ENCODE data around the gene APOL1. TPM values are rescaled to one million over a fixed set of nuclear protein-coding genes. Genes with fewer than 3 reads are reported as not detected.

The APOL1 gene
- total and polyA plus RNA-seq, 2 donors (not counting 3 experiments of a cell fraction or from before 2014, with no cell fraction given): 8.2 to 14.1 TPM

DNA sequence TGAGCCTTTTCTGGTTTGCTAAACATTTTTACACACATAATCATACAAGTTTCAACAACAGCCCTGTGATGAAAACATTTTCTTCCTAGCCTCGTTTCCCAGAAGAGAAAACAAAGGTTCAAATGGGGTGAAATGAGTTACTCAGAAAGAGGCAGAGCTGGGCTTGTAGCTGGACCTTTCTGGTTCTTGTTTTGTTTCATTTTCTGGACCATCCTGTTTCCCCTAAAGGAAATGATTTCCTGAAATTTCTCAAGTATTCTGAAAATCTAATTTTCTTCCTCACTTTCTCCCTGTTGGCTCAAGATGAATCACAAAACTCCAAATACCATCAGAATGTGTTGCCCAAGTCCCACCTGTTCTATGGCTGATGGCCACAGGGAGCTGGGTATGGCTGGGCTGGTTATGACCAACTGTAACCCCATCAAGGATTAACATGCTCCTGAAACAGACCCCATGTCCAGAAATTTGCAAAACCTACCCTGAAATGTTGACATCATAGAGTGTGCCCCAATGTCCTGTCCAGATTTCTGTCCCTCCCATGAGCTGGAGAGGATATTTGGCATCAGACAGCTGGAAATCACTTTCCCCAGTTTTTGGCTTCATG, 44.7 kb upstream of the APOL1 start:
- FAIRE-seq (no peak), DNase-seq (ENCODE audit: low read depth, low spot score) (no peak)
- dilution Hi-C loops (cut with MboI; ENCODE audit: extremely low pct_ligation_motif_present, low sequenced_read_pairs): no loop called here
- H3K9me1 ChIP-seq (replicated peaks; ENCODE audit: control insufficient read depth, extremely low read depth, insufficient read depth, low read length): no peaks in the 10 kb centered on the region
- no peaks in the 10 kb centered on the region for H3K4me1 ChIP-seq (ENCODE audit: control insufficient read depth, extremely low read depth, insufficient read depth, low read length)
- peaks cover 11 to 24% of the 10 kb centered on the region in 2 experiments for H3K27me3 ChIP-seq (ENCODE audit: control insufficient read depth in 2 of 2, insufficient read depth in 2 of 2, low read length in 2 of 2)
- no peaks in the 10 kb centered on the region for H4K20me1 ChIP-seq (replicated peaks; ENCODE audit: control insufficient read depth, extremely low read depth, insufficient read depth, low read length)
- no peaks in the 10 kb centered on the region for H3K36me3 ChIP-seq (ENCODE audit: control insufficient read depth in 2 of 2, extremely low read depth in 1 of 2, insufficient read depth in 2 of 2, low read length in 2 of 2)
- no peak overlapping the region for H3K9ac ChIP-seq (replicated peaks; ENCODE audit: extremely low read depth, insufficient read depth, low read length)
- intact Hi-C loops (cut with micrococcal nuclease): no loop called here
- H3K9me3 ChIP-seq (replicated peaks; ENCODE audit: control insufficient read depth, insufficient read depth, low read length): no peaks in the 10 kb centered on the region
- H3K4me3 ChIP-seq (replicated peaks in 1 of 3; ENCODE audit: insufficient read depth in 1 of 3, low read depth in 1 of 3, low read length in 3 of 3): no peak overlapping the region
- no peaks in the 10 kb centered on the region for H3K79me2 ChIP-seq (ENCODE audit: control insufficient read depth, insufficient read depth, low read length)
- no peak overlapping the region for H2AFZ ChIP-seq (ENCODE audit: low read depth, low read length)
- no peak for TF ChIP-seq MYC (IDR thresholded peaks at IDR 0.05; ENCODE audit: low read depth, low read length)
- no peak for TF ChIP-seq POLR2AphosphoS5 (IDR thresholded peaks at IDR 0.05; ENCODE audit: insufficient read depth, low read depth, low read length)
- TF ChIP-seq GATA2 (IDR thresholded peaks at IDR 0.05; ENCODE audit: insufficient read depth, insufficient read length, low read depth, low read length): no peak
- no peak for TF ChIP-seq CTCF (IDR thresholded peaks at IDR 0.05; ENCODE audit: extremely low read depth in 1 of 2, insufficient read depth in 1 of 2, low read depth in 1 of 2, low read length in 2 of 2)
- no peak for TF ChIP-seq EZH2 (IDR thresholded peaks at IDR 0.05; ENCODE audit: borderline replicate concordance, low read depth, low read length, severe bottlenecking)
- no peak for TF ChIP-seq POLR2A (IDR thresholded peaks at IDR 0.05; ENCODE audit: low read depth, low read length)
- TF ChIP-seq MAX (IDR thresholded peaks at IDR 0.05; ENCODE audit: insufficient read depth, insufficient read length): no peak
- no TSS peak for BruUV-seq (replicated peaks)
- H3K4me2 ChIP-seq (ENCODE audit: insufficient read depth, low read length): no peak overlapping the region
- CTCF ChIA-PET: interaction anchor here (1.4 to 1.6 kb wide), 2 partner anchors 70 to 278 kb away, joined by 5 to 6 read pairs; no protein-coding TSS in a partner anchor
- H3K27ac ChIP-seq (ENCODE audit: insufficient read depth, low read depth, low read length): no peak overlapping the region
- POLR2A ChIA-PET: no interaction called here
